ENCODE data around the gene PCTP.

Gene PCTP

GRCh38 chr17:55784666-55785065 lies 33.8 kb downstream of the PCTP start:
- Histone ChIP-seq H3K14ac (ENCODE audit: low read length) (no peak overlapping the region), H3K36me3 (ENCODE audit: control insufficient read depth in 1 of 2, insufficient read depth in 2 of 2, low read length in 2 of 2) (no peaks in the 10 kb centered on the region), H2AK5ac (ENCODE audit: low read length) (no peak overlapping the region), H3K27ac (ENCODE audit: low read depth, low read length) (no peak overlapping the region), H2BK120ac (ENCODE audit: insufficient read depth, low read length, poor library complexity) (no peak overlapping the region), H3K23ac (ENCODE audit: low read length) (no peak overlapping the region), H4K91ac (ENCODE audit: low read depth, low read length) (no peak overlapping the region), H3K4me3 (ENCODE audit: low read depth, low read length) (no peak overlapping the region), H3K4me2 (ENCODE audit: low read length) (no peak overlapping the region), H2BK5ac (ENCODE audit: low read depth, low read length, poor library complexity) (no peak overlapping the region), H3K4ac (ENCODE audit: low read depth, low read length) (no peak overlapping the region), H4K8ac (ENCODE audit: low read depth, low read length) (no peak overlapping the region), H3K79me1 (ENCODE audit: low read length) (no peaks in the 10 kb centered on the region), H3K79me2 (ENCODE audit: control insufficient read depth, insufficient read depth, low read length, poor library complexity) (no peaks in the 10 kb centered on the region), H3K27me3 (ENCODE audit: insufficient read depth, low read length) (no peaks in the 10 kb centered on the region), H3K18ac (ENCODE audit: low read length) (no peak overlapping the region), H4K12ac (ENCODE audit: low read depth, low read length) (no peak overlapping the region), H2BK12ac (ENCODE audit: low read length) (no peak overlapping the region), H3K9ac (ENCODE audit: low read length) (no peak overlapping the region), H2AFZ (ENCODE audit: insufficient read depth, low read length, poor library complexity) (no peak overlapping the region), H3K4me1 (ENCODE audit: control insufficient read depth in 1 of 2, insufficient read depth in 2 of 2, low read length in 2 of 2) (no peaks in the 10 kb centered on the region), H3K9me3 (ENCODE audit: insufficient read depth, low read depth, low read length) (no peaks in the 10 kb centered on the region)
- DNase-seq = no peak
- no CpG with 5 or more reads among the region's 2 CpGs for WGBS (ENCODE audit: extremely low coverage, insufficient coverage, insufficient read length)

GRCh38 chr17:55785181-55785580 lies 34.3 kb downstream of the PCTP start:
- no peaks in the 10 kb centered on the region for H3K36me3 ChIP-seq (ENCODE audit: control insufficient read depth in 1 of 2, insufficient read depth in 2 of 2, low read length in 2 of 2)
- H4K12ac ChIP-seq (ENCODE audit: low read depth, low read length) = no peak overlapping the region
- no peak overlapping the region for H3K18ac ChIP-seq (ENCODE audit: low read length)
- no peaks in the 10 kb centered on the region for H3K4me1 ChIP-seq (ENCODE audit: control insufficient read depth in 1 of 2, insufficient read depth in 2 of 2, low read length in 2 of 2)
- H3K14ac ChIP-seq (ENCODE audit: low read length) = no peak overlapping the region
- DNase-seq = no peak
- no peak overlapping the region for H4K91ac ChIP-seq (ENCODE audit: low read depth, low read length)
- H2BK5ac ChIP-seq (ENCODE audit: low read depth, low read length, poor library complexity) = no peak overlapping the region
- H2AK5ac ChIP-seq (ENCODE audit: low read length) = no peak overlapping the region
- no peaks in the 10 kb centered on the region for H3K79me2 ChIP-seq (ENCODE audit: control insufficient read depth, insufficient read depth, low read length, poor library complexity)
- H4K8ac ChIP-seq (ENCODE audit: low read depth, low read length) = no peak overlapping the region
- no peak overlapping the region for H2BK12ac ChIP-seq (ENCODE audit: low read length)
- H2AFZ ChIP-seq (ENCODE audit: insufficient read depth, low read length, poor library complexity) = no peak overlapping the region
- no peak overlapping the region for H3K23ac ChIP-seq (ENCODE audit: low read length)
- no peaks in the 10 kb centered on the region for H3K79me1 ChIP-seq (ENCODE audit: low read length)
- H3K4me2 ChIP-seq (ENCODE audit: low read length) = no peak overlapping the region
- no peaks in the 10 kb centered on the region for H3K27me3 ChIP-seq (ENCODE audit: insufficient read depth, low read length)
- 100% methylated on average over 1 of the region's 1 CpG for WGBS (ENCODE audit: extremely low coverage, insufficient coverage, insufficient read length)
- no peak overlapping the region for H3K4ac ChIP-seq (ENCODE audit: low read depth, low read length)
- H3K9me3 ChIP-seq (ENCODE audit: insufficient read depth, low read depth, low read length) = no peaks in the 10 kb centered on the region
- H3K27ac ChIP-seq (ENCODE audit: low read depth, low read length) = no peak overlapping the region
- H2BK120ac ChIP-seq (ENCODE audit: insufficient read depth, low read length, poor library complexity) = no peak overlapping the region
- H3K4me3 ChIP-seq (ENCODE audit: low read depth, low read length) = no peak overlapping the region
- no peak overlapping the region for H3K9ac ChIP-seq (ENCODE audit: low read length)

GRCh38 chr17:55793272-55793671 lies 42.4 kb downstream of the PCTP start:
- Histone ChIP-seq H3K14ac (ENCODE audit: low read length) (no peak overlapping the region), H4K91ac (ENCODE audit: low read depth, low read length) (no peak overlapping the region), H3K79me2 (ENCODE audit: control insufficient read depth, insufficient read depth, low read length, poor library complexity) (no peaks in the 10 kb centered on the region), H3K79me1 (ENCODE audit: low read length) (no peaks in the 10 kb centered on the region), H3K18ac (ENCODE audit: low read length) (no peak overlapping the region), H4K8ac (ENCODE audit: low read depth, low read length) (no peak overlapping the region), H3K27ac (ENCODE audit: low read depth, low read length) (no peak overlapping the region), H3K9me3 (ENCODE audit: insufficient read depth, low read depth, low read length) (no peaks in the 10 kb centered on the region), H3K23ac (ENCODE audit: low read length) (no peak overlapping the region), H2AK5ac (ENCODE audit: low read length) (no peak overlapping the region), H3K4ac (ENCODE audit: low read depth, low read length) (no peak overlapping the region), H3K27me3 (ENCODE audit: insufficient read depth, low read length) (no peaks in the 10 kb centered on the region), H2BK120ac (ENCODE audit: insufficient read depth, low read length, poor library complexity) (no peak overlapping the region), H3K36me3 (ENCODE audit: control insufficient read depth in 1 of 2, insufficient read depth in 2 of 2, low read length in 2 of 2) (no peaks in the 10 kb centered on the region), H3K4me3 (ENCODE audit: low read depth, low read length) (no peak overlapping the region), H3K4me2 (ENCODE audit: low read length) (no peak overlapping the region), H3K4me1 (ENCODE audit: control insufficient read depth in 1 of 2, insufficient read depth in 2 of 2, low read length in 2 of 2) (no peaks in the 10 kb centered on the region), H3K9ac (ENCODE audit: low read length) (no peak overlapping the region), H2BK5ac (ENCODE audit: low read depth, low read length, poor library complexity) (no peak overlapping the region), H2AFZ (ENCODE audit: insufficient read depth, low read length, poor library complexity) (no peak overlapping the region), H4K12ac (ENCODE audit: low read depth, low read length) (no peak overlapping the region), H2BK12ac (ENCODE audit: low read length) (no peak overlapping the region)
- WGBS (ENCODE audit: extremely low coverage, insufficient coverage, insufficient read length) = 100% methylated on average over 2 of the region's 3 CpGs
- DNase-seq = no peak

- no peak overlapping the region for H3K27ac ChIP-seq (ENCODE audit: low read depth, low read length)
- no peak overlapping the region for H3K14ac ChIP-seq (ENCODE audit: low read length)
- no peaks in the 10 kb centered on the region for H3K36me3 ChIP-seq (ENCODE audit: control insufficient read depth in 1 of 2, insufficient read depth in 2 of 2, low read length in 2 of 2)
- H3K18ac ChIP-seq (ENCODE audit: low read length) = no peak overlapping the region
- no CpG with 5 or more reads among the region's 6 CpGs for WGBS (ENCODE audit: extremely low coverage, insufficient coverage, insufficient read length)
- H3K23ac ChIP-seq (ENCODE audit: low read length) = no peak overlapping the region
- no peaks in the 10 kb centered on the region for H3K27me3 ChIP-seq (ENCODE audit: insufficient read depth, low read length)
- H3K4me1 ChIP-seq (ENCODE audit: control insufficient read depth in 1 of 2, insufficient read depth in 2 of 2, low read length in 2 of 2) = no peaks in the 10 kb centered on the region
- H3K4me2 ChIP-seq (ENCODE audit: low read length) = no peak overlapping the region
- H2AK5ac ChIP-seq (ENCODE audit: low read length) = no peak overlapping the region
- no peak overlapping the region for H4K8ac ChIP-seq (ENCODE audit: low read depth, low read length)
- no peak overlapping the region for H3K4me3 ChIP-seq (ENCODE audit: low read depth, low read length)
- no peaks in the 10 kb centered on the region for H3K9me3 ChIP-seq (ENCODE audit: insufficient read depth, low read depth, low read length)
- no peak overlapping the region for H3K4ac ChIP-seq (ENCODE audit: low read depth, low read length)
- H4K91ac ChIP-seq (ENCODE audit: low read depth, low read length) = no peak overlapping the region
- DNase-seq = no peak
- H2BK5ac ChIP-seq (ENCODE audit: low read depth, low read length, poor library complexity) = no peak overlapping the region
- no peak overlapping the region for H4K12ac ChIP-seq (ENCODE audit: low read depth, low read length)
- H2BK12ac ChIP-seq (ENCODE audit: low read length) = no peak overlapping the region
- H2AFZ ChIP-seq (ENCODE audit: insufficient read depth, low read length, poor library complexity) = no peak overlapping the region
- H3K9ac ChIP-seq (ENCODE audit: low read length) = no peak overlapping the region
- H3K79me1 ChIP-seq (ENCODE audit: low read length) = no peaks in the 10 kb centered on the region
- H2BK120ac ChIP-seq (ENCODE audit: insufficient read depth, low read length, poor library complexity) = no peak overlapping the region
- H3K79me2 ChIP-seq (ENCODE audit: control insufficient read depth, insufficient read depth, low read length, poor library complexity) = no peaks in the 10 kb centered on the region
These were observed 44.1 kb downstream of the PCTP start for GRCh38 chr17:55794725-55795482.
